ENCODE data around the gene KRABD2.

The KRABD2 gene

GRCh38 chr17:8392274-8392673 is 15.8 kb upstream of the KRABD2 start:
- Histone ChIP-seq H3K9ac (ENCODE audit: control insufficient read depth, extremely low read depth, insufficient read depth, low read length) (peak overlapping the region; percentile 9), H3K36me3 (ENCODE audit: control insufficient read depth in 2 of 2, extremely low read depth in 1 of 2, insufficient read depth in 2 of 2, low read length in 2 of 2) (no peaks in the 10 kb centered on the region), H3K79me2 (ENCODE audit: control insufficient read depth, insufficient read depth, low read length) (no peaks in the 10 kb centered on the region), H3K27me3 (ENCODE audit: control insufficient read depth, extremely low read depth, insufficient read depth, low read length) (no peaks in the 10 kb centered on the region), H3K9me3 (ENCODE audit: control insufficient read depth, low read depth, low read length) (no peaks in the 10 kb centered on the region), H3K9me1 (ENCODE audit: control insufficient read depth, extremely low read depth, insufficient read depth, low read length) (no peaks in the 10 kb centered on the region), H3K4me1 (ENCODE audit: control insufficient read depth, extremely low read depth, insufficient read depth, low read length) (peaks cover 27% of the 10 kb centered on the region), H3K4me3 (ENCODE audit: control insufficient read depth in 2 of 3, extremely low read depth in 1 of 3, insufficient read depth in 2 of 3, low read depth in 1 of 3, low read length in 3 of 3) (no peak overlapping the region), H3K27ac (ENCODE audit: control insufficient read depth, insufficient read depth, low read length) (peak overlapping the region; percentile 52), H4K20me1 (ENCODE audit: control insufficient read depth, extremely low read depth, insufficient read depth, low read length) (no peaks in the 10 kb centered on the region), H3K4me2 (ENCODE audit: control insufficient read depth, extremely low read depth, insufficient read depth, low read depth, low read length) (peak overlapping the region; percentile 54), H2AFZ (ENCODE audit: control insufficient read depth, low read length) (peak overlapping the region; percentile 40)
- DNase-seq (ENCODE audit: low read depth, low spot score) (no peak), FAIRE-seq (no peak)
- TF ChIP-seq CTCF (optimal IDR thresholded peaks at IDR 0.05 in 1 of 3, IDR thresholded peaks at IDR 0.05 in 1 of 3, conservative IDR thresholded peaks at IDR 0.05 in 1 of 3; ENCODE audit: extremely low read depth in 1 of 3, insufficient read depth in 2 of 3, low read length in 3 of 3): no peak
- no peak for TF ChIP-seq EZH2 (IDR thresholded peaks at IDR 0.05; ENCODE audit: low read length)
- dilution Hi-C loops (cut with MboI; ENCODE audit: extremely low pct_ligation_motif_present, low sequenced_read_pairs): no loop called here

- dilution Hi-C loops (cut with MboI; ENCODE audit: extremely low pct_ligation_motif_present, low sequenced_read_pairs): no loop called here
- no peaks in the 10 kb centered on the region for H3K79me2 ChIP-seq (ENCODE audit: control insufficient read depth, insufficient read depth, low read length)
- peak overlapping the region; percentile 9 for H3K9ac ChIP-seq (ENCODE audit: control insufficient read depth, extremely low read depth, insufficient read depth, low read length)
- no peaks in the 10 kb centered on the region for H3K36me3 ChIP-seq (ENCODE audit: control insufficient read depth in 2 of 2, extremely low read depth in 1 of 2, insufficient read depth in 2 of 2, low read length in 2 of 2)
- peak overlapping the region; percentile 52 for H3K27ac ChIP-seq (ENCODE audit: control insufficient read depth, insufficient read depth, low read length)
- no peak for TF ChIP-seq EZH2 (IDR thresholded peaks at IDR 0.05; ENCODE audit: low read length)
- no peak for TF ChIP-seq CTCF (optimal IDR thresholded peaks at IDR 0.05 in 1 of 3, IDR thresholded peaks at IDR 0.05 in 1 of 3, conservative IDR thresholded peaks at IDR 0.05 in 1 of 3; ENCODE audit: extremely low read depth in 1 of 3, insufficient read depth in 2 of 3, low read length in 3 of 3)
- no peaks in the 10 kb centered on the region for H3K9me1 ChIP-seq (ENCODE audit: control insufficient read depth, extremely low read depth, insufficient read depth, low read length)
- no peaks in the 10 kb centered on the region for H3K9me3 ChIP-seq (ENCODE audit: control insufficient read depth, low read depth, low read length)
- peak; percentile 9 for FAIRE-seq
- no peaks in the 10 kb centered on the region for H4K20me1 ChIP-seq (ENCODE audit: control insufficient read depth, extremely low read depth, insufficient read depth, low read length)
- no peak for DNase-seq (ENCODE audit: low read depth, low spot score)
- H3K4me1 ChIP-seq (ENCODE audit: control insufficient read depth, extremely low read depth, insufficient read depth, low read length): peaks cover 27% of the 10 kb centered on the region
- no peak overlapping the region for H3K4me3 ChIP-seq (ENCODE audit: control insufficient read depth in 2 of 3, extremely low read depth in 1 of 3, insufficient read depth in 2 of 3, low read depth in 1 of 3, low read length in 3 of 3)
- peak overlapping the region; percentile 40 for H2AFZ ChIP-seq (ENCODE audit: control insufficient read depth, low read length)
- H3K27me3 ChIP-seq (ENCODE audit: control insufficient read depth, extremely low read depth, insufficient read depth, low read length): no peaks in the 10 kb centered on the region
- peak overlapping the region; percentile 54 for H3K4me2 ChIP-seq (ENCODE audit: control insufficient read depth, extremely low read depth, insufficient read depth, low read depth, low read length)
Measured at GRCh38 chr17:8391711-8392110, 15.2 kb upstream of the KRABD2 start.
